Neuron (in vitro differentiated cells): ENCODE results near the gene METRNL.
"Not testable (repeated sequence)": the region's sequence is repeated elsewhere in the genome, so short reads cannot be mapped to it uniquely, and the experiment has no call there.

Experiments used
- H2AFZ ChIP-seq: one replicate; pipeline ENCODE4 v1.6.1; 2013; ENCODE audit warnings: low read depth, mild to moderate bottlenecking, inconsistent platforms, low read length, moderate library complexity
- H3K27me3 ChIP-seq: one replicate; pipeline ENCODE4 v1.6.1; 2013; ENCODE audit warnings: low read length; ENCODE audit not compliant: insufficient read depth
- H3K36me3 ChIP-seq: one replicate; pipeline ENCODE4 v1.6.1; 2013; ENCODE audit warnings: low read length; ENCODE audit not compliant: insufficient read depth
- H3K4me1 ChIP-seq: one replicate; pipeline ENCODE4 v1.6.1; 2013; ENCODE audit warnings: low read length; ENCODE audit not compliant: insufficient read depth
- H3K4me3 ChIP-seq: 2 replicates; pipeline ENCODE4 v1.5.1; 2013; ENCODE audit warnings: mild to moderate bottlenecking, low read length, moderate library complexity
- H3K9me3 ChIP-seq: one replicate; pipeline ENCODE4 v1.6.1; 2013; ENCODE audit warnings: low read length

Gene METRNL

GRCh38 chr17:83117583-83117982 lies 38.2 kb downstream of the METRNL start:
- Histone ChIP-seq H3K9me3 (peaks cover 5% of the 10 kb centered on the region), H3K4me3 (no peak overlapping the region), H3K36me3 (no peaks in the 10 kb centered on the region), H3K27me3 (peaks cover 31% of the 10 kb centered on the region), H3K4me1 (peaks cover 3% of the 10 kb centered on the region), H2AFZ (no peak overlapping the region)

- Histone ChIP-seq H3K9me3 (peaks cover 5% of the 10 kb centered on the region), H3K27me3 (peaks cover 32% of the 10 kb centered on the region), H3K4me3 (no peak overlapping the region), H3K4me1 (peaks cover 3% of the 10 kb centered on the region), H3K36me3 (no peaks in the 10 kb centered on the region), H2AFZ (no peak overlapping the region)
Measured at GRCh38 chr17:83118071-83118841, 38.8 kb downstream of the METRNL start.

GRCh38 chr17:83119987-83120864 lies 40.8 kb downstream of the METRNL start:
- H3K9me3 ChIP-seq, result peaks cover 4% of the 10 kb centered on the region
- no peak overlapping the region for H2AFZ ChIP-seq
- peaks cover 3% of the 10 kb centered on the region for H3K4me1 ChIP-seq
- peaks cover 35% of the 10 kb centered on the region for H3K27me3 ChIP-seq
- H3K4me3 ChIP-seq, result no peak overlapping the region
- H3K36me3 ChIP-seq, result no peaks in the 10 kb centered on the region

- not testable (repeated sequence) for H3K36me3 ChIP-seq, H2AFZ ChIP-seq, H3K9me3 ChIP-seq, H3K4me1 ChIP-seq, H3K4me3 ChIP-seq
- peaks cover 40% of the 10 kb centered on the region for H3K27me3 ChIP-seq
Measured at GRCh38 chr17:83121473-83121872, 42.1 kb downstream of the METRNL start.

GRCh38 chr17:83121921-83122820 lies 42.8 kb downstream of the METRNL start:
- H3K4me1 ChIP-seq, result peaks cover 3% of the 10 kb centered on the region
- peaks cover 4% of the 10 kb centered on the region for H3K9me3 ChIP-seq
- H2AFZ ChIP-seq, result no peak overlapping the region
- no peaks in the 10 kb centered on the region for H3K36me3 ChIP-seq
- H3K27me3 ChIP-seq, result peaks cover 42% of the 10 kb centered on the region
- no peak overlapping the region for H3K4me3 ChIP-seq

GRCh38 chr17:83122834-83123233 lies 43.4 kb downstream of the METRNL start:
- Histone ChIP-seq H2AFZ (no peak overlapping the region), H3K4me1 (peaks cover 3% of the 10 kb centered on the region), H3K27me3 (peaks cover 38% of the 10 kb centered on the region), H3K36me3 (no peaks in the 10 kb centered on the region), H3K4me3 (no peak overlapping the region), H3K9me3 (peaks cover 4% of the 10 kb centered on the region)

- H2AFZ ChIP-seq, result no peak overlapping the region
- H3K27me3 ChIP-seq, result peaks cover 28% of the 10 kb centered on the region
- H3K4me1 ChIP-seq, result no peaks in the 10 kb centered on the region
- no peak overlapping the region for H3K4me3 ChIP-seq
- peaks cover 4% of the 10 kb centered on the region for H3K9me3 ChIP-seq
- no peaks in the 10 kb centered on the region for H3K36me3 ChIP-seq
Measured at GRCh38 chr17:83123896-83124801, 44.7 kb downstream of the METRNL start.

GRCh38 chr17:83124871-83125514 lies 45.6 kb downstream of the METRNL start:
- Histone ChIP-seq H3K27me3 (peaks cover 31% of the 10 kb centered on the region), H3K9me3 (peaks cover 4% of the 10 kb centered on the region), H3K4me1 (no peaks in the 10 kb centered on the region), H3K36me3 (no peaks in the 10 kb centered on the region), H3K4me3 (no peak overlapping the region), H2AFZ (no peak overlapping the region)

- H2AFZ ChIP-seq, result no peak overlapping the region
Measured at GRCh38 chr17:83125515-83126274, 46.3 kb downstream of the METRNL start.

GRCh38 chr17:83126275-83126811 lies 46.9 kb downstream of the METRNL start:
- H3K4me1 ChIP-seq, result no peaks in the 10 kb centered on the region

More at GRCh38 chr17:83125515-83126274, 46.3 kb downstream of the METRNL start:
- Histone ChIP-seq H3K36me3 (no peaks in the 10 kb centered on the region), H3K4me3 (no peak overlapping the region), H3K4me1 (no peaks in the 10 kb centered on the region), H3K27me3 (peaks cover 25% of the 10 kb centered on the region), H3K9me3 (peaks cover 4% of the 10 kb centered on the region)

More at GRCh38 chr17:83126275-83126811, 46.9 kb downstream of the METRNL start:
- Histone ChIP-seq H3K4me3 (no peak overlapping the region), H3K9me3 (peaks cover 4% of the 10 kb centered on the region), H3K27me3 (peaks cover 25% of the 10 kb centered on the region), H3K36me3 (no peaks in the 10 kb centered on the region), H2AFZ (no peak overlapping the region)
